ENCODE measurements around the gene DSG4.

Gene DSG4

DNA sequence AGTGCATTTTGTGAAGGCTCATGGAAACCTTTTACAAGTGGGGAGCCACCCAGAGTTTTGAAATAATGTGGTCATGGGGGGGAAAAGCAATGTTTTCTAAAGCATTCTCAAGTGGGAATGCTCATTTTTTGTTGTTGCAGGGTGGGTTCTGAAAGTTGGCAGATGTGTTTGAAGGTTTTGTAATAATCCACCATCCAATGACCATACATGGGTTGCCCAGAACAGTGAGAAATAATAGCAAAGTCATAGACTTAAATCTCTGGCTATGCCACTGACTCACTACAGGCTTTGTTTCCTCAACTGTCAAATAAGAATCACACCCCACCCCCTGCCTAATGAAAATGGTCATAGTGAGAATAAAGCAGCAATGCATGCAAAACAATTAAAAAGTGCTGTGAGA is 73.8 kb downstream of the DSG4 start:
- DNase-seq = no peak

DNA sequence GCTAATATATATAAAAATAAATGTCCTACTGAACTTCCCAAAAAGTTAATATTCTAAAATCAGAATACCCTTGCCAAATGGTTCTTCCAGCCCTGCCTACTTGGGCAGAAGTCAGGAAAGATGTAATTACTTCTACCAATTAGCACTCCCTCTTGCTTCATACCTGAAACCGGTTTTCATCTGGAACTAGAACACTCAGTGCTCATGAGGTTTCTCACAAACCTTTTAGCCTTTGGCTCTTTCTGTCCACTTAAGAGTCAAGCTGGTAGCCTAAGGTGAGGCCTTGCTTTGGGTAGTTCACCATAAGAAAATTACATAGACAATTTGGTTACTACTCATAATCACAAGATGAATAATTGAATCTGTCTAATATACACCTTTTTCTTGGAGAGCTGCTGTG is 75.0 kb downstream of the DSG4 start:
- no peak for DNase-seq

DNA sequence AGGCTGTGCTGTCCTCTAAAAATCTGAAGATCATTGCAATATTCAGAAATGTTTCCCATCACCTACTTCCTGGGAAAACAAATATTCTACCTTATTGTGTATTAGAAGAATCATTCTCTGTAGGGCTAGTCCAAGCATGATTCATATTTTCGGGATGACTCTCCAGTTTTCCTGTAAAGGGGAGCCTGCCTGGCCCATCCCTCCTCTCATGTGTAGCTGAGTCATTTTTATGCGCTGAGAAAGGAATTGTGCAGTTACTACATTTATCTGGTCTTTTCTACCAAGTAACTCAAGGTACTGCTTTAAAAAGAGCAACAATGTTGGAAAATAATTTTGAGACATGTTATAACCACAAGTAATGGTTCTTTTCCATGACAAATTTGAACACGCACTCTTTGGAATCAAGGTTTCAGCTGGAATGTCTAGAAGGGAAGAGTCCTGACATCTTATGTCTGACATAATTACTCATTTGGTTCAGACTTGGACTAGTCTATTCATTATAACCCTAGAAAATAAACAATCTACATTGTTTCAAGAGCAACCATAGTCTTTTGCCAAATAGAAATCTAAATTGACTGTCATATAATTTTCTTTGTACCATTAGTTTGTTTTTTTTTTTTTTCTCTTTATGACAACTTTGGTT is 77.6 kb downstream of the DSG4 start:
- DNase-seq = no peak

Measured in activated CD4-positive, alpha-beta T cell treated with anti-CD3 and anti-CD28 coated beads, Interleukin-2, amount 50 U/mL, for 4 hours (primary cell).